HG02798 (cell line): ENCODE data around the gene HFM1.

Experiments
- ATAC-seq: cut with Tn5 transposase; IDR thresholded peaks from one replicate; pipeline ENCODE4 v1.9.1; 2021; ENCODE audit warnings: mild to moderate bottlenecking; ENCODE audit not compliant: unreplicated experiment, poor library complexity

Gene HFM1

DNA sequence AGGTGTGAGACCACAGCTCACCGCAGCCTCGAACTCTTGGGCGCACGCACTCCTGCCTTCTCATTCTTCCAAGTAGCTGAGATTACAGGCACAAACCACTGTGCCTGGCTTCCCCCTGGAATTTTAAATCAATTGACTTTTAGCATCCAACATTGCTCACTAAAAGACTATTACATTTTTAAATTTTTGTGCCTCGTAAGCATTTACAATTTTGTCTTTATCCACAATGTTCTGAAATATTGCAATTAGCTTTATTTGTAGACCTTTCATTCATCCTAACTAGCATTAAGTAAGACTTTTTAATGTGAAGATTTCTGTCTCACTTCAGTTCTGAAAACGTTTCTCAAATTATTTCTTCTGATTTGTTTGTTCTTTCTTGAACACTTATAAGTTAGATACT lies 122.9 kb downstream of the HFM1 start:
- ATAC-seq: no peak

DNA sequence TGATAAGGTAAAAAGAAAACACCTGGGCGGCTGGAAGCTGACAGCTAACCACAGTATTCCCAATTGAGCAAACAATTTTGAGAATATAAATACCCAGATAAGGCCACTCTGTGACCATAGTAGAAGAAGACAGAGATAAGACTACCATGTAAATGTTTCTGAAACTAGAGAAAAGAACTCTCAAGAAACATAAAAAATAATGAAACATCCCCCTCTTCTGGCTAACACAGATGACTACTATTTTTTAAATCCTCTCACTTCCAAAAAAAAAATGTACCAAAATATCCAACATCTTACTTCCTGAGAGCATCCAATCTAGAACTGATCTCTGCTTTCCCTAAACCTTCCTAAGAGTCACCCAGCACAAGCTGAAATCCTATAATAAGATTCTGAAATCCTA lies 125.9 kb downstream of the HFM1 start:
- ATAC-seq: no peak

DNA sequence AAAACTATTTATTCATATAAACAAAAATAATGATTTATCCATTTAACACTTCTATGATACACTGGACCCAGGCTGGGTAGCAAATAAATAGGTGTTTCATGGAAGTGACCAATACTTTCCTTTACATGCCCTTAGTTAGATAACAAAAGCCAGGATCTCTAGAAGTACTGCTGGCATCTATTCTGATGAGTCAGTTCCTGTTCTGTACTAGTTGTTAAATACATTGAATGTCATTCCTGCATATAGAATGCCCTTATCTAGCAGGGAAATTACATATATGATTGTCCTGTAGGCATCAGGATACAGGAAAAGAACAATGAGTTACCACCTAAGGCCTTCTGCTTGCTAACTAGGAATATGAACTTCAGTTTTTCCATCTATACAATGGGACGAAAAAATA lies 130.8 kb downstream of the HFM1 start:
- ATAC-seq: no peak

DNA sequence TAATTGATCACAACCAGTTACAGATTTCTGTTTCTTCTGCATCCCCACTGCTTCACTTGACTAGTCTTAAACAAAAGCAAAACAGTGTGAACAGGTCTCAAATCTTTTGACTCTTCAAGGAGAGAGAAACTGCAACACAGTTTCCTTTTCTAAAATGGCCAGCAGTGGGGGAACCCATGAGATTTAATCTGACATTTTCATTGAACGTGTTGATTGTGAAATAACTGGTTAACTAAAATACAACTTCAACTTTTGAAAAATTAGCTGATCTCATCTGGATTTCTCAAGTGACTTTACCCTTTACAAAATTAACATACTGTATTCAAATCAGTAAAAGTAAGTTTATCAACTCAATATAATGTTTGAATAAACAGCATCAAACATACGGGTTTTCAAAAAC lies 143.0 kb downstream of the HFM1 start:
- ATAC-seq: no peak

DNA sequence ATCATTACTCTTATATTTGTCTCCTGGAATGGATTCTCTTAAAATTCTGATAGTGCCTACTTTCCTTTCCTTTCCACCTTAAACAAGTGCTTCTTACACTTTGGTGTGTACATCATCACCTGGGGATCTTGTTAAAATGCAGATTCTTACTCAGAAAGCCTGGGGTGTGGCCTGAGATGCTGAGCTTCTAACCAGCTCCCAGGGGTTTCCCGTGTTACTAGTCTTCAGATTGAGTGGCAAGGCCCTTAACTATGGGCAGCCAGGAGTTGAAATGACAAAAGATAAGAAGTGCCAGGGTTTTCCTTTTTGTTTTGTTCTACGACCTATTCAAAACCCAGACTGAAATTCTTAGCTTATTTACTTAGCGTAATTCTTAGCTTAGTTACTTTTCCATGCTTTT lies 159.2 kb downstream of the HFM1 start:
- ATAC-seq: no peak

DNA sequence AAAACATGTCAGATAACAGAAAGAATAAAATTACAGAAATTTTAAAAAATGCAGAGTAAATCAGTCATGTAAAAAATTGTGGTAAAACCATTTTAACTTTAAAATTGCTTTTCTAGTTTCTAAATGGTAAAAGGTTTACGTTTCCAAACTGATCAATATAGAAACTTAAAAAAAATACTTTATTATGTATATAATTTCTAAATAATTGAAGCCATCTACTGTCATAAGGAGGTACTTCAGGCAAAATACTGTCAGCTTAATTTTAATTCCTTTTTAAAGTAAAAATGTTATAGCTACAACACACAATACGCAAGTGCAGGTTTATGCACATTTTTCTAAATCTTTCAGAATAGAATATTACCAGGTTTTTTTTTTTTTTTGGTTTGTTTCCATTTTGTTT lies 159.9 kb downstream of the HFM1 start:
- ATAC-seq: no peak

DNA sequence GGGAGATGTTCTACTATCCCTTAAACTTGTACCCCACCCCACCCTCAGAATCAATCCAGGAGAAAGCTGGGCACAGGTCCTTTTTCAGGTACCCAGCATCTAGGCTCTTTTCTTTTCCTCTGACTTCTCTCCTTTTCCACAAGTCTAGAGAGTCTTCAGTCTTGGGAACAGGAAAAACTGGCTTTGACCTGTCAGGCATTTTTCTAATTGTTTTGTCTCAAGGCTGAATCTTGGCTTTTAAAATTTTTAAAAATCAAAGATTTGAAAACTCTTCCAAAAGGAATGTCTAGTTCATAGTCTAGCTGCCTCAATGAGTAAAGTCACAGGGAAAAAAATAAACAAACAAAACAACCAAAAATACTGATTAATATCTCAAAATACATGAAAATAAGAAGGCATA lies 161.5 kb downstream of the HFM1 start:
- ATAC-seq: no peak

DNA sequence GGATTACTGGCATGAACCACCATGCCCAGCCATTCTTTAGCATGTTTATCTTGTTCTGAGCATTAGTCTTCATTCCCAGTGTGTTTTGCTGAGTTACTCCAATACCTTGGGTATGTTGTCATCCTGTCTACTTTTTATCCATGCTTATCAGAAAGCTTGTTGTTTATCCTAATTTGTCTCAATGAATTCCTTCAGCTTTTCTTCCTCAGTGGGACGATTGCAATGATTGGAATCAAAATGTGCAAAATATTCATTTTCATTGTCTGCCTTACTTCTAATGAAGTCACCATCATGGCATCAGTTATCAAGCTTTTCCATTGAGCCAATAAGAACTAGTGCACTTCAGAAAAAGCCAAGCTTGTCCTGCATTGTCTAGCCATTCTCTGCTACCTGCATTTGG lies 170.5 kb downstream of the HFM1 start:
- ATAC-seq: no peak

DNA sequence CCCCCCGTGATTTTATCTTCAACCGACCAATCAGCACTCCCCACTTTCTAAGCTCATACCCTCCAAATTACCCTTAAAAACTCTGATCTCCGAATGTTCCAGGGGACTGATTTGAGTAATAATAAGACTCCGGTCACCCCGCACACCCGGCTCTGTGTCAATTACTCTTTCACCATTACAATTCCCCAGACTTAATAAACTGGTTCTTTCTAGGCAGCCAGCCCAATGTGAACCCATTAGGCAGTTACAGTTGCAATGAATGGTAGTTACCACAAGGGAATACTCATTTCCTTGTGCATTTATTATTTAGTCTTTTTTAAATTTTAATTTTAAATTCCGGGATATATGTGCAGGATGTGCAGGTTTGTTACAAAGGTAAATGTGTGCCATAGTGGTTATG lies 177.9 kb downstream of the HFM1 start:
- no peak for ATAC-seq

DNA sequence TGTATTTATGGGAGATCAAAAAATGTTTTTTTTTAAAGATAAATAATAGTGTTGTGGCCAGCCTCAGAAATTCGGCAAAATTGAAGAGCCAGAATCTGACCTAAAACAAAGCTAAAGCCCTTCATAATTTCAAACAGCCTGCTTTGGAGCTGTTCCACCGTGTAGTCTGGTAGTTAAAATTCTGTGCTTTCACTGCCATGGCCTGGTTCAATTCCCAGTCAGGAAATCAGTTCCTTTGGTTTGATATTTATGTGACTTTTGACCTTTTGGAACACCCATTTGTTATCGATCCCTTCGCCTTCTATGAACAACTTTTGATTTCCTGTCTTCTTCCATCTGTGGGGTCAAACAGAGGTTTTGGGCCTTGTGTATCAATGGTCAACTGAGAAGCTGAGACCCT lies 179.8 kb downstream of the HFM1 start:
- no peak for ATAC-seq

DNA sequence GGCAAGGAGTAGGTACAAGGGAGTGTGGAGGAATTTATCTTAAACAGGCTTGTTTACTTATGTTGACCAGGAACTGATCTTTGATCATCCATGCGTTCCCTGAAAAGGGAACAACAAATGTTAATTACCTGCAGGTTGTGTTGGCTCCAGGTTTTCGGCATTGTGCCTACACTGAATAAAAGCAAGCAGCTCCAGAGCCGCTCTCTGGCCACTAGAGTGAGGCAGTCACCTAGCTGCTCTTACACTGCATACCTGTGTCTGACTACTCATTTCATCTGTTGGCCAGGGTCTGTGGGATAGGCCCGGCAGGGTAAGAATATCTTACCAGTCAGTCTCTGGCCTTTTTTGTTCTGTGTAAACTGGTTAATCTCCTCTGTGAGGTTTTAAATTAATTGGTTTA lies 183.6 kb downstream of the HFM1 start:
- ATAC-seq: no peak

DNA sequence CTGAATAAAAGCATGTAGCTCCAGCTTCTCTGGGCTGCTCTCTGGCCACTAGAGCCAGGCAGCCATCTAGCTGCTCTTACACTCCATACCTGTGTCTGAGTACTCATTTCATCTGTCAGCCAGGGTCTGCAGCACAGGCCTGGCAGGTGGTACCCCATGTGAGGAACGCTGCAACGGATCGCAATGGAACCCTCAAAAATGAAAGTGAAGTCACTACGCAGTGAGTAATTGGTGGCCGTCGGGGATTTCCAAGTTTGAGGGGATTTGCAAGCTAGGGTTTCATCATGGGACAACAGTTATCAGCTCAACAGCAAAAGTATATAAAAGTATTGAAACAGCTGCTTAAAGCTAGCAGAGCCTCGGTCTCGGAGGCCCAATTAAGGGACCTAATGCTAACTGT lies 186.7 kb downstream of the HFM1 start:
- no peak for ATAC-seq
